ENCODE measurements around the gene LAMA5.

LAMA5 gene

GRCh38 chr20:62332989-62333819 is 33.9 kb downstream of the LAMA5 start:
- DNase-seq (ENCODE audit: low read depth), result no peak
- no peak overlapping the region for H3K4me3 ChIP-seq (ENCODE audit: low read length)
- TF ChIP-seq, protein P1, sequence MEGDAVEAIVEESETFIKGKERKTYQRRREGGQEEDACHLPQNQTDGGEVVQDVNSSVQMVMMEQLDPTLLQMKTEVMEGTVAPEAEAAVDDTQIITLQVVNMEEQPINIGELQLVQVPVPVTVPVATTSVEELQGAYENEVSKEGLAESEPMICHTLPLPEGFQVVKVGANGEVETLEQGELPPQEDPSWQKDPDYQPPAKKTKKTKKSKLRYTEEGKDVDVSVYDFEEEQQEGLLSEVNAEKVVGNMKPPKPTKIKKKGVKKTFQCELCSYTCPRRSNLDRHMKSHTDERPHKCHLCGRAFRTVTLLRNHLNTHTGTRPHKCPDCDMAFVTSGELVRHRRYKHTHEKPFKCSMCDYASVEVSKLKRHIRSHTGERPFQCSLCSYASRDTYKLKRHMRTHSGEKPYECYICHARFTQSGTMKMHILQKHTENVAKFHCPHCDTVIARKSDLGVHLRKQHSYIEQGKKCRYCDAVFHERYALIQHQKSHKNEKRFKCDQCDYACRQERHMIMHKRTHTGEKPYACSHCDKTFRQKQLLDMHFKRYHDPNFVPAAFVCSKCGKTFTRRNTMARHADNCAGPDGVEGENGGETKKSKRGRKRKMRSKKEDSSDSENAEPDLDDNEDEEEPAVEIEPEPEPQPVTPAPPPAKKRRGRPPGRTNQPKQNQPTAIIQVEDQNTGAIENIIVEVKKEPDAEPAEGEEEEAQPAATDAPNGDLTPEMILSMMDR (conservative IDR thresholded peaks at IDR 0.05; ENCODE audit: low read length), result no peak

- no peak for DNase-seq (ENCODE audit: low read depth)
- TF ChIP-seq, protein P1 (conservative IDR thresholded peaks at IDR 0.05; ENCODE audit: low read length), result no peak
- no peak overlapping the region for H3K4me3 ChIP-seq (ENCODE audit: low read length)
Observed at GRCh38 chr20:62332421-62332820, 34.7 kb downstream of the LAMA5 start.

DNA sequence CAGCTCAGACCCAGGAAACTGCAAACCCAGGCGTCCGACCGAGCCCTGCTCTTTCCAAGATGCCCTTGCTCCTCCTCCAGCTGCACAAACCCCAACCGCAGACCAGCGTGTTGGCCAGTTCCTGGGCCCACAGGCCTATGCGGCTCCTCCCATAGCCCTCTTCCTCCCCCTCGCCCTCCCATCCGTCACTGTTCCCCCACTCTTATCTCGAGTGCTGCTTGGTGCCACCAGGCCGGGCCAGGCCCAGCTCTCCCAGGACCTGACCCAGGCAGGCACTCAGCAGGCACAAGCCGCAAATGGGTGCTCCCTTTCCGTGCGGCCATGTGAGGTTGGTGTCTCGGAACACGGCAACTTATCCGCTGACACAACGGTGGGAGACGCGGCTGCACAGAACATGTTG is 35.8 kb downstream of the LAMA5 start:
- TF ChIP-seq, protein P1 (conservative IDR thresholded peaks at IDR 0.05; ENCODE audit: low read length), result no peak
- DNase-seq (ENCODE audit: low read depth), result no peak
- H3K4me3 ChIP-seq (ENCODE audit: low read length), result no peak overlapping the region

- no peak for DNase-seq (ENCODE audit: low read depth)
- no peak overlapping the region for H3K4me3 ChIP-seq (ENCODE audit: low read length)
- TF ChIP-seq, protein P1 (conservative IDR thresholded peaks at IDR 0.05; ENCODE audit: low read length), result no peak
Observed at GRCh38 chr20:62330576-62331317, 36.4 kb downstream of the LAMA5 start.

- TF ChIP-seq, protein P1 (conservative IDR thresholded peaks at IDR 0.05; ENCODE audit: low read length), result no peak
- H3K4me3 ChIP-seq (ENCODE audit: low read length), result no peak overlapping the region
- no peak for DNase-seq (ENCODE audit: low read depth)
Observed at GRCh38 chr20:62329389-62330377, 37.4 kb downstream of the LAMA5 start.

- TF ChIP-seq, protein P1 (conservative IDR thresholded peaks at IDR 0.05; ENCODE audit: low read length), result no peak
- H3K4me3 ChIP-seq (ENCODE audit: low read length), result no peak overlapping the region
- no peak for DNase-seq (ENCODE audit: low read depth)
Observed at GRCh38 chr20:62328684-62329388, 38.3 kb downstream of the LAMA5 start.
